CD4-positive, alpha-beta T cell treated with Interleukin-4 for 1 hour (primary cell): ENCODE results near the gene NSL1.
A peak's percentile ranks its signal among the peaks of the same experiment; 100 is the strongest.
"Not testable (repeated sequence)": the region's sequence is repeated elsewhere in the genome, so short reads cannot be mapped to it uniquely, and the experiment has no call there.

Experiments
- DNase-seq, 2 donors: peaks; one replicate each; pipeline ENCODE4 v3.0.0-alpha.2; 2020 to 2022

Gene NSL1

GRCh38 chr1:212782422-212783154 lies 9.0 kb downstream of the NSL1 start:
- DNase-seq, result peak in 1 of 2 donors; percentile 48

GRCh38 chr1:212781225-212781624 lies 10.4 kb downstream of the NSL1 start:
- DNase-seq, result no peak

GRCh38 chr1:212780759-212781158 lies 10.8 kb downstream of the NSL1 start:
- no peak for DNase-seq

GRCh38 chr1:212779086-212779485 lies 12.5 kb downstream of the NSL1 start:
- DNase-seq, result not testable (repeated sequence)

GRCh38 chr1:212777151-212777550 lies 14.4 kb downstream of the NSL1 start:
- DNase-seq, result no peak

GRCh38 chr1:212775241-212775640 lies 16.3 kb downstream of the NSL1 start:
- no peak for DNase-seq

- DNase-seq, result no peak
Observed at GRCh38 chr1:212774584-212774983, 17.0 kb downstream of the NSL1 start.

GRCh38 chr1:212773011-212773410 lies 18.6 kb downstream of the NSL1 start:
- no peak for DNase-seq

- no peak for DNase-seq
Observed at GRCh38 chr1:212771341-212771740, 20.2 kb downstream of the NSL1 start.

GRCh38 chr1:212769459-212770167 lies 22.0 kb downstream of the NSL1 start:
- DNase-seq, result no peak

GRCh38 chr1:212766825-212767224 lies 24.8 kb downstream of the NSL1 start:
- not testable (repeated sequence) for DNase-seq

- DNase-seq, result not testable (repeated sequence)
Observed at GRCh38 chr1:212764718-212765281, 26.8 kb downstream of the NSL1 start.

GRCh38 chr1:212762839-212763238 lies 28.7 kb downstream of the NSL1 start:
- no peak for DNase-seq

- DNase-seq, result no peak
Observed at GRCh38 chr1:212762234-212762633, 29.3 kb downstream of the NSL1 start.

GRCh38 chr1:212760126-212760823 lies 31.3 kb downstream of the NSL1 start:
- peak; percentile 24 to 50 for DNase-seq

- no peak for DNase-seq
Observed at GRCh38 chr1:212759683-212760082, 31.9 kb downstream of the NSL1 start.

- no peak for DNase-seq
Observed at GRCh38 chr1:212754680-212755079, 36.9 kb downstream of the NSL1 start.

GRCh38 chr1:212754193-212754592 lies 37.4 kb downstream of the NSL1 start:
- DNase-seq, result peak in 1 of 2 donors; percentile 18

- no peak for DNase-seq
Observed at GRCh38 chr1:212753749-212754148, 37.8 kb downstream of the NSL1 start.

GRCh38 chr1:212752934-212753497 lies 38.6 kb downstream of the NSL1 start:
- DNase-seq, result peak in 1 of 2 donors; percentile 40

- no peak for DNase-seq
Observed at GRCh38 chr1:212752252-212752933, 39.2 kb downstream of the NSL1 start.

GRCh38 chr1:212749821-212750535 lies 41.6 kb downstream of the NSL1 start:
- DNase-seq, result peak in 1 of 2 donors; percentile 33
